Neuronal stem cell (in vitro differentiated cells): ENCODE measurements around the gene TRAPPC5.
A peak's percentile ranks its signal among the peaks of the same experiment; 100 is the strongest.

Source experiments
- DNase-seq: peaks from one replicate; pipeline ENCODE4 v3.0.0-alpha.2; 2013; ENCODE audit warnings: low spot score
- H2AFZ ChIP-seq: one replicate; pipeline ENCODE4 v1.6.1; 2013; ENCODE audit warnings: mild to moderate bottlenecking, low read length, inconsistent platforms
- H2AK5ac ChIP-seq: 2 replicates; pipeline ENCODE4 v1.6.1; 2013; ENCODE audit warnings: low read depth, mild to moderate bottlenecking, inconsistent platforms, low read length, moderate library complexity, mixed read lengths
- H2BK120ac ChIP-seq: 2 replicates; pipeline ENCODE4 v1.6.1; 2013; ENCODE audit warnings: low read depth, mild to moderate bottlenecking, inconsistent platforms, low read length, moderate library complexity, mixed read lengths
- H2BK12ac ChIP-seq: one replicate; pipeline ENCODE4 v1.6.1; 2013; ENCODE audit warnings: low read length, inconsistent platforms
- H2BK15ac ChIP-seq: 2 replicates; pipeline ENCODE4 v1.6.1; 2013; ENCODE audit warnings: mild to moderate bottlenecking, low read length, inconsistent platforms, mixed read lengths
- H2BK5ac ChIP-seq: one replicate; pipeline ENCODE4 v1.6.1; 2013; ENCODE audit warnings: inconsistent platforms, mild to moderate bottlenecking, low read length, moderate library complexity
- H3K14ac ChIP-seq: one replicate; pipeline ENCODE4 v1.6.1; 2013; ENCODE audit warnings: low read length, inconsistent platforms
- H3K18ac ChIP-seq: 2 replicates; pipeline ENCODE4 v1.6.1; 2013; ENCODE audit warnings: low read length, inconsistent platforms
- H3K23ac ChIP-seq: 2 replicates; pipeline ENCODE4 v1.6.1; 2013; ENCODE audit warnings: low read depth, mild to moderate bottlenecking, mixed read lengths, low read length, inconsistent platforms; ENCODE audit not compliant: poor library complexity
- H3K27ac ChIP-seq: replicated peaks from 3 replicates; pipeline ENCODE4 v1.5.1; 2013; ENCODE audit warnings: low read length, inconsistent platforms
- H3K27me3 ChIP-seq, 3 experiments: 2 replicates each; pipeline ENCODE4 v1.6.1; 2013; ENCODE audit warnings: low read length in 3 of 3, mild to moderate bottlenecking in 2 of 3, inconsistent platforms in 1 of 3, low read depth in 1 of 3, mixed read lengths in 1 of 3, moderate library complexity in 1 of 3; ENCODE audit not compliant: control insufficient read depth in 3 of 3, insufficient read depth in 3 of 3
- H3K36me3 ChIP-seq, 2 donors: replicated peaks in 1 of 2; 2 replicates each; pipeline ENCODE4 v1.6.1; 2013; ENCODE audit warnings: low read length in 2 of 2; ENCODE audit not compliant: control insufficient read depth in 2 of 2, insufficient read depth in 2 of 2
- H3K4ac ChIP-seq: 2 replicates; pipeline ENCODE4 v1.6.1; 2013; ENCODE audit warnings: inconsistent platforms, mild to moderate bottlenecking, low read length, moderate library complexity
- H3K4me1 ChIP-seq, 2 donors: 1 replicate in 1 of 2; 2 replicates in 1 of 2; pipeline ENCODE4 v1.6.1; 2013; ENCODE audit warnings: low read length in 2 of 2, low read depth in 1 of 2; ENCODE audit not compliant: control insufficient read depth in 2 of 2, insufficient read depth in 1 of 2
- H3K4me2 ChIP-seq: one replicate; pipeline ENCODE4 v1.6.1; 2013; ENCODE audit warnings: mild to moderate bottlenecking, low read length, inconsistent platforms; ENCODE audit not compliant: insufficient read depth, poor library complexity, severe bottlenecking
- H3K4me3 ChIP-seq, 2 donors: 2 replicates each; pipeline ENCODE4 v1.5.1; 2013; ENCODE audit warnings: low read length in 2 of 2, mild to moderate bottlenecking in 2 of 2, inconsistent platforms in 1 of 2, moderate library complexity in 1 of 2
- H3K79me1 ChIP-seq: one replicate; pipeline ENCODE4 v1.6.1; 2013; ENCODE audit warnings: low read depth, mild to moderate bottlenecking, inconsistent platforms, low read length, moderate library complexity
- H3K9ac ChIP-seq: one replicate; pipeline ENCODE4 v1.6.1; 2013; ENCODE audit warnings: mild to moderate bottlenecking, low read depth, low read length, inconsistent platforms; ENCODE audit not compliant: poor library complexity
- H3K9me3 ChIP-seq, 2 donors: replicated peaks in 1 of 2; 2 replicates each; pipeline versions ENCODE3 to v1.6.1; 2013; ENCODE audit warnings: low read length in 2 of 2, mild to moderate bottlenecking in 2 of 2, inconsistent platforms in 1 of 2, low read depth in 1 of 2, mixed read lengths in 1 of 2, moderate library complexity in 1 of 2; ENCODE audit not compliant: control insufficient read depth in 2 of 2, insufficient read depth in 1 of 2
- H4K8ac ChIP-seq: one replicate; pipeline ENCODE4 v1.6.1; 2013; ENCODE audit warnings: low read depth, mild to moderate bottlenecking, inconsistent platforms, low read length, moderate library complexity
- H4K91ac ChIP-seq: one replicate; pipeline ENCODE4 v1.6.1; 2013; ENCODE audit warnings: low read length, low read depth, mild to moderate bottlenecking, inconsistent platforms; ENCODE audit not compliant: poor library complexity
- WGBS, 2 donors: extraction: QIAGEN DNeasy Blood & Tissue Kit; methylation state at CpG; one replicate each; pipeline ENCODE4 v1.1.7; 2013; ENCODE audit warnings: missing lambda C conversion rate in 2 of 2, mixed read lengths in 1 of 2; ENCODE audit not compliant: insufficient read length in 2 of 2, insufficient replicate concordance in 1 of 2; ENCODE audit errors: extremely low coverage in 2 of 2; 5-methylcytosine and 5-hydroxymethylcytosine counted together

The TRAPPC5 gene

GRCh38 chr19:7658219-7658686 lies 22.4 kb upstream of the TRAPPC5 start:
- Histone ChIP-seq H3K4ac (no peak overlapping the region), H3K27ac (no peak overlapping the region), H3K79me1 (peaks cover 1% of the 10 kb centered on the region), H2BK15ac (no peak overlapping the region), H3K4me3 (no peak overlapping the region), H3K14ac (no peak overlapping the region), H3K27me3 (no peaks in the 10 kb centered on the region), H2AK5ac (peak overlapping the region; percentile 5), H2BK5ac (no peak overlapping the region), H3K4me2 (no peak overlapping the region), H2AFZ (peak overlapping the region; percentile 79), H3K9me3 (no peaks in the 10 kb centered on the region), H3K36me3 (no peaks in the 10 kb centered on the region), H2BK120ac (no peak overlapping the region), H3K9ac (no peak overlapping the region), H2BK12ac (no peak overlapping the region), H3K4me1 (peaks cover 0 to 2% of the 10 kb centered on the region in 2 donors), H3K23ac (no peak overlapping the region), H4K8ac (no peak overlapping the region), H3K18ac (no peak overlapping the region), H4K91ac (no peak overlapping the region)
- no CpG with 5 or more reads among the region's 9 CpGs for WGBS, 2 donors
- DNase-seq, result no peak

- no peak overlapping the region for H4K8ac ChIP-seq
- no peak overlapping the region for H2BK12ac ChIP-seq
- H3K4me3 ChIP-seq, result no peak overlapping the region
- H3K79me1 ChIP-seq, result peaks cover 1% of the 10 kb centered on the region
- no peaks in the 10 kb centered on the region for H3K27me3 ChIP-seq
- no peak overlapping the region for H3K4me2 ChIP-seq
- no peak overlapping the region for H3K27ac ChIP-seq
- no peak overlapping the region for H3K14ac ChIP-seq
- no peak overlapping the region for H2AFZ ChIP-seq
- H2AK5ac ChIP-seq, result no peak overlapping the region
- no peak overlapping the region for H4K91ac ChIP-seq
- peaks cover 0 to 2% of the 10 kb centered on the region in 2 donors for H3K4me1 ChIP-seq
- no CpG with 5 or more reads among the region's 8 CpGs for WGBS, 2 donors
- H2BK5ac ChIP-seq, result no peak overlapping the region
- DNase-seq, result no peak
- no peak overlapping the region for H2BK120ac ChIP-seq
- no peak overlapping the region for H3K9ac ChIP-seq
- no peak overlapping the region for H3K4ac ChIP-seq
- H3K23ac ChIP-seq, result no peak overlapping the region
- no peaks in the 10 kb centered on the region for H3K36me3 ChIP-seq
- H2BK15ac ChIP-seq, result no peak overlapping the region
- H3K18ac ChIP-seq, result no peak overlapping the region
- H3K9me3 ChIP-seq, result no peaks in the 10 kb centered on the region
These were observed 18.7 kb upstream of the TRAPPC5 start for GRCh38 chr19:7661744-7662538.

- Histone ChIP-seq H2AK5ac (no peak overlapping the region), H3K4me1 (no peaks in the 10 kb centered on the region), H4K91ac (no peak overlapping the region), H2BK120ac (no peak overlapping the region), H2BK12ac (no peak overlapping the region), H3K23ac (no peak overlapping the region), H2BK15ac (no peak overlapping the region), H3K9ac (no peak overlapping the region), H3K4ac (no peak overlapping the region), H3K4me2 (no peak overlapping the region), H2AFZ (no peak overlapping the region), H3K79me1 (peaks cover 1% of the 10 kb centered on the region), H3K14ac (no peak overlapping the region), H3K36me3 (no peaks in the 10 kb centered on the region), H3K27ac (no peak overlapping the region), H3K9me3 (no peaks in the 10 kb centered on the region), H3K27me3 (no peaks in the 10 kb centered on the region), H3K18ac (no peak overlapping the region), H2BK5ac (no peak overlapping the region), H3K4me3 (no peak overlapping the region), H4K8ac (no peak overlapping the region)
- no CpG with 5 or more reads among the region's 14 CpGs for WGBS, 2 donors
- DNase-seq, result no peak
These were observed 18.0 kb upstream of the TRAPPC5 start for GRCh38 chr19:7662657-7663056.

GRCh38 chr19:7663706-7664105 lies 16.9 kb upstream of the TRAPPC5 start:
- peaks cover 0 to 2% (median 0%) of the 10 kb centered on the region in 3 experiments for H3K27me3 ChIP-seq
- WGBS, 2 donors, result no CpG with 5 or more reads among the region's 7 CpGs

More at GRCh38 chr19:7663706-7664105, 16.9 kb upstream of the TRAPPC5 start:
- no peak overlapping the region for H3K18ac ChIP-seq
- no peak overlapping the region for H3K14ac ChIP-seq
- H2BK15ac ChIP-seq, result no peak overlapping the region
- H3K4me3 ChIP-seq, result no peak overlapping the region
- no peak overlapping the region for H3K4me2 ChIP-seq
- no peaks in the 10 kb centered on the region for H3K9me3 ChIP-seq
- no peak overlapping the region for H4K91ac ChIP-seq
- H3K9ac ChIP-seq, result no peak overlapping the region
- no peak overlapping the region for H3K23ac ChIP-seq
- peaks cover 1% of the 10 kb centered on the region for H3K79me1 ChIP-seq
- H3K36me3 ChIP-seq, result no peaks in the 10 kb centered on the region
- H3K4me1 ChIP-seq, result no peaks in the 10 kb centered on the region
- H2AK5ac ChIP-seq, result no peak overlapping the region
- H3K27ac ChIP-seq, result no peak overlapping the region
- DNase-seq, result no peak
- no peak overlapping the region for H2BK5ac ChIP-seq
- no peak overlapping the region for H2BK120ac ChIP-seq
- no peak overlapping the region for H2AFZ ChIP-seq
- no peak overlapping the region for H3K4ac ChIP-seq
- no peak overlapping the region for H2BK12ac ChIP-seq
- no peak overlapping the region for H4K8ac ChIP-seq
